Measurements from ENCODE around the gene CLDN20. TPM values are rescaled to one million over a fixed set of nuclear protein-coding genes. Genes with fewer than 3 reads are reported as not detected.

Gene CLDN20
- total and polyA plus RNA-seq, 10 of the 15 experiments (the other 5 are each of a cell fraction or from before 2014, with no cell fraction given) = 0.13 to 0.23 TPM; not detected in 8

DNA sequence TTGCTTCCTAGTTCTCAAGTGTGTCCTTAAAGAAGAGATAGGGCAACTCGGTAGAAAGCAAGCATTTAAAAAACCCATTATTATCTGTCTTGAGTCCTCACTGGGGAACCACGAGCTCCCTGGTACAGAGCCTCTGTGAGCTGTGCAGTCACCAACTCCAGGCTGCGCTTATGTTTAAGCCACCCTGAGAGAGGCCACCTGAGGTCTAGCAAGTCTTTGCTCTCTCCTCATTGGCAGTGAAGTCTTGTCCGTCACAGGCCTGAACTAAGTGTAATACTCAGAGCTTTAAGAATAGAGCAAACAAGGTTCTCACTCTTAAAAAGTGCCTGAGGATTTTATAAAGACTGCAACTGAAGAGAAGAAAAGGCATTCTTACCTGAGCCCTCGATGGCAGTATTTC is 3.9 kb upstream of the CLDN20 start:
- ChIA-PET POLR2A (interaction anchor here (0.6 to 0.7 kb wide), 2 partner anchors 55 to 75 kb away, joined by 4 to 5 read pairs; no protein-coding TSS in a partner anchor), CTCF (interaction anchor here (1.2 to 1.3 kb wide), 2 partner anchors 11 to 77 kb away, joined by 3 to 5 read pairs; no protein-coding TSS in a partner anchor), RAD21 (ENCODE audit: unreplicated experiment) (interaction anchor here (1.2 to 3.0 kb wide), 3 partner anchors 12 to 81 kb away, joined by 3 to 13 read pairs (median 4); no protein-coding TSS in a partner anchor), SMC1A (ENCODE audit: uncharacterized antibody, unreplicated experiment) (interaction anchor here (0.7 to 3.6 kb wide), 4 partner anchors 9 to 83 kb away, joined by 3 to 15 read pairs (median 8); no protein-coding TSS in a partner anchor)
- no peak overlapping the region for H3K27ac ChIP-seq (ENCODE audit: control insufficient read depth, insufficient read depth)
- H3K27me3 ChIP-seq (replicated peaks in 1 of 2; ENCODE audit: control insufficient read depth in 2 of 2, insufficient read depth in 2 of 2, low read length in 1 of 2) = no peaks in the 10 kb centered on the region
- H4K20me1 ChIP-seq (ENCODE audit: control insufficient read depth, insufficient read depth) = no peaks in the 10 kb centered on the region
- in situ Hi-C loops (cut with MboI) (no loop called here), intact Hi-C loops (cut with micrococcal nuclease; ENCODE audit: unreplicated experiment) (no loop called here)
- BruUV-seq (replicated peaks) = no TSS peak
- TF ChIP-seq, protein P1, sequence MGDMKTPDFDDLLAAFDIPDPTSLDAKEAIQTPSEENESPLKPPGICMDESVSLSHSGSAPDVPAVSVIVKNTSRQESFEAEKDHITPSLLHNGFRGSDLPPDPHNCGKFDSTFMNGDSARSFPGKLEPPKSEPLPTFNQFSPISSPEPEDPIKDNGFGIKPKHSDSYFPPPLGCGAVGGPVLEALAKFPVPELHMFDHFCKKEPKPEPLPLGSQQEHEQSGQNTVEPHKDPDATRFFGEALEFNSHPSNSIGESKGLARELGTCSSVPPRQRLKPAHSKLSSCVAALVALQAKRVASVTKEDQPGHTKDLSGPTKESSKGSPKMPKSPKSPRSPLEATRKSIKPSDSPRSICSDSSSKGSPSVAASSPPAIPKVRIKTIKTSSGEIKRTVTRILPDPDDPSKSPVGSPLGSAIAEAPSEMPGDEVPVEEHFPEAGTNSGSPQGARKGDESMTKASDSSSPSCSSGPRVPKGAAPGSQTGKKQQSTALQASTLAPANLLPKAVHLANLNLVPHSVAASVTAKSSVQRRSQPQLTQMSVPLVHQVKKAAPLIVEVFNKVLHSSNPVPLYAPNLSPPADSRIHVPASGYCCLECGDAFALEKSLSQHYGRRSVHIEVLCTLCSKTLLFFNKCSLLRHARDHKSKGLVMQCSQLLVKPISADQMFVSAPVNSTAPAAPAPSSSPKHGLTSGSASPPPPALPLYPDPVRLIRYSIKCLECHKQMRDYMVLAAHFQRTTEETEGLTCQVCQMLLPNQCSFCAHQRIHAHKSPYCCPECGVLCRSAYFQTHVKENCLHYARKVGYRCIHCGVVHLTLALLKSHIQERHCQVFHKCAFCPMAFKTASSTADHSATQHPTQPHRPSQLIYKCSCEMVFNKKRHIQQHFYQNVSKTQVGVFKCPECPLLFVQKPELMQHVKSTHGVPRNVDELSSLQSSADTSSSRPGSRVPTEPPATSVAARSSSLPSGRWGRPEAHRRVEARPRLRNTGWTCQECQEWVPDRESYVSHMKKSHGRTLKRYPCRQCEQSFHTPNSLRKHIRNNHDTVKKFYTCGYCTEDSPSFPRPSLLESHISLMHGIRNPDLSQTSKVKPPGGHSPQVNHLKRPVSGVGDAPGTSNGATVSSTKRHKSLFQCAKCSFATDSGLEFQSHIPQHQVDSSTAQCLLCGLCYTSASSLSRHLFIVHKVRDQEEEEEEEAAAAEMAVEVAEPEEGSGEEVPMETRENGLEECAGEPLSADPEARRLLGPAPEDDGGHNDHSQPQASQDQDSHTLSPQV (IDR thresholded peaks at IDR 0.05) = no peak
- TF ChIP-seq TCF12 (IDR thresholded peaks at IDR 0.05; ENCODE audit: low read depth, low read length) (no peak), SREBF1 (IDR thresholded peaks at IDR 0.05; ENCODE audit: low read length) (no peak), JUNB (IDR thresholded peaks at IDR 0.05) (no peak), ETV6 (conservative IDR thresholded peaks at IDR 0.05 in 1 of 2, IDR thresholded peaks at IDR 0.05 in 1 of 2; ENCODE audit: borderline replicate concordance in 1 of 2, low read depth in 1 of 2) (no peak)
- TF ChIP-seq, protein P2, sequence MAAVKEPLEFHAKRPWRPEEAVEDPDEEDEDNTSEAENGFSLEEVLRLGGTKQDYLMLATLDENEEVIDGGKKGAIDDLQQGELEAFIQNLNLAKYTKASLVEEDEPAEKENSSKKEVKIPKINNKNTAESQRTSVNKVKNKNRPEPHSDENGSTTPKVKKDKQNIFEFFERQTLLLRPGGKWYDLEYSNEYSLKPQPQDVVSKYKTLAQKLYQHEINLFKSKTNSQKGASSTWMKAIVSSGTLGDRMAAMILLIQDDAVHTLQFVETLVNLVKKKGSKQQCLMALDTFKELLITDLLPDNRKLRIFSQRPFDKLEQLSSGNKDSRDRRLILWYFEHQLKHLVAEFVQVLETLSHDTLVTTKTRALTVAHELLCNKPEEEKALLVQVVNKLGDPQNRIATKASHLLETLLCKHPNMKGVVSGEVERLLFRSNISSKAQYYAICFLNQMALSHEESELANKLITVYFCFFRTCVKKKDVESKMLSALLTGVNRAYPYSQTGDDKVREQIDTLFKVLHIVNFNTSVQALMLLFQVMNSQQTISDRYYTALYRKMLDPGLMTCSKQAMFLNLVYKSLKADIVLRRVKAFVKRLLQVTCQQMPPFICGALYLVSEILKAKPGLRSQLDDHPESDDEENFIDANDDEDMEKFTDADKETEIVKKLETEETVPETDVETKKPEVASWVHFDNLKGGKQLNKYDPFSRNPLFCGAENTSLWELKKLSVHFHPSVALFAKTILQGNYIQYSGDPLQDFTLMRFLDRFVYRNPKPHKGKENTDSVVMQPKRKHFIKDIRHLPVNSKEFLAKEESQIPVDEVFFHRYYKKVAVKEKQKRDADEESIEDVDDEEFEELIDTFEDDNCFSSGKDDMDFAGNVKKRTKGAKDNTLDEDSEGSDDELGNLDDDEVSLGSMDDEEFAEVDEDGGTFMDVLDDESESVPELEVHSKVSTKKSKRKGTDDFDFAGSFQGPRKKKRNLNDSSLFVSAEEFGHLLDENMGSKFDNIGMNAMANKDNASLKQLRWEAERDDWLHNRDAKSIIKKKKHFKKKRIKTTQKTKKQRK (IDR thresholded peaks at IDR 0.05; ENCODE audit: low read depth, low read length) = no peak
- TF ChIP-seq, protein P3, sequence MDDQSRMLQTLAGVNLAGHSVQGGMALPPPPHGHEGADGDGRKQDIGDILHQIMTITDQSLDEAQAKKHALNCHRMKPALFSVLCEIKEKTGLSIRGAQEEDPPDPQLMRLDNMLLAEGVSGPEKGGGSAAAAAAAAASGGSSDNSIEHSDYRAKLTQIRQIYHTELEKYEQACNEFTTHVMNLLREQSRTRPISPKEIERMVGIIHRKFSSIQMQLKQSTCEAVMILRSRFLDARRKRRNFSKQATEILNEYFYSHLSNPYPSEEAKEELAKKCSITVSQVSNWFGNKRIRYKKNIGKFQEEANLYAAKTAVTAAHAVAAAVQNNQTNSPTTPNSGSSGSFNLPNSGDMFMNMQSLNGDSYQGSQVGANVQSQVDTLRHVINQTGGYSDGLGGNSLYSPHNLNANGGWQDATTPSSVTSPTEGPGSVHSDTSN (IDR thresholded peaks at IDR 0.05; ENCODE audit: insufficient replicate concordance, low read depth, low read length) = no peak
- WGBS (ENCODE audit: insufficient coverage, insufficient replicate concordance, low lambda C conversion rate, missing lambda C conversion rate) = 88% methylated on average over 5 of the region's 5 CpGs
- H3K4me1 ChIP-seq (ENCODE audit: control insufficient read depth, insufficient read depth, low read length) = peaks cover 17% of the 10 kb centered on the region
- no peaks in the 10 kb centered on the region for H3K9me3 ChIP-seq (replicated peaks; ENCODE audit: control insufficient read depth, insufficient read depth, low read length)
- H3K9ac ChIP-seq (ENCODE audit: control insufficient read depth, insufficient read depth, low read length) = no peak overlapping the region
- no peak overlapping the region for H3K4me3 ChIP-seq
- H3K4me2 ChIP-seq (ENCODE audit: control insufficient read depth, insufficient read depth) = no peak overlapping the region
- no peak overlapping the region for H2AFZ ChIP-seq (ENCODE audit: control insufficient read depth, low read depth, low read length)
- ATAC-seq (no peak), DNase-seq (ENCODE audit: low read depth, low spot score) (no peak), FAIRE-seq (no peak)
- H3K36me3 ChIP-seq (ENCODE audit: control insufficient read depth in 2 of 2, insufficient read depth in 2 of 2, low read length in 1 of 2) = peaks cover 16 to 20% of the 10 kb centered on the region in 2 experiments; a peak in 3 of 4 replicates
- no peaks in the 10 kb centered on the region for H3K79me2 ChIP-seq (ENCODE audit: control insufficient read depth, insufficient read depth, low read length)

Data from GM12878 (cell line).